GM20000 (cell line): ENCODE results near the gene ITPRID2.
"Not testable (repeated sequence)": the region's sequence is repeated elsewhere in the genome, so short reads cannot be mapped to it uniquely, and the experiment has no call there.

ENCODE experiments used
- DNase-seq: peaks from one replicate; pipeline ENCODE4 v3.0.0; 2012; ENCODE audit warnings: low spot score
- TF ChIP-seq, protein P1 (sequence below): IDR thresholded peaks from 2 replicates; pipeline ENCODE4 v1.5.1; 2012; ENCODE audit warnings: mild to moderate bottlenecking, control low read depth; ENCODE audit errors: extremely low read depth, missing control alignments

ITPRID2 gene

DNA sequence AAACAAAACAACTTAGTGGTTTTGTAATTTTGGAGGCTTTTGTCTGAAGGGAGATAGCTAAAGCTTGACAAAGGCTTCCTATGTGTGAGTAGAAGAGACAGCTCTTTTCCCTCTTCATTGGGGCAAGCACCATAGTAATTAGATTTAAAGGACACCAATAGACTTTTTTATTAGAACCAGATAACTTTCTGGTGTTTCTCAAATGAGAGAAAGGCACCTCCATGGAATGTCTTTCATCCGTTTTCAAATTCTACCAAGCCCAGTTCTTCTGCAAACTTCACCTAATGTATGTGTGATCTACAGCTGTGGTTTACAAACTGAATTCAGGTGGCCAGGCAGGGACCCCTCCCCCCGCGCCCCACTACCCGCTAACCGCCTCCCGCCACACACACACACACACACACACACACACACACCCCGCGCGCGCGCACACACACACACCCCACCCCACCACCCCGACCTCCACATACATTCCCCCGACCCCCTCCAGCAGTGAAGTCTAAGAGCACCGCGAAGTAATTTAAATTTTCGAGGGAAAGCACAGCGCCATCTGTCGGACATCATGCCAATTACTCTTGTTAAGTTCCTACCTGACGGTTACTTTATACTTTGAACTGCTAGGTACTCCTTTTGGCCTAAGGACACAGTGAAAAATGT, 62.5 kb downstream of the ITPRID2 start:
- peak; percentile 82 for DNase-seq
- TF ChIP-seq, protein P1, sequence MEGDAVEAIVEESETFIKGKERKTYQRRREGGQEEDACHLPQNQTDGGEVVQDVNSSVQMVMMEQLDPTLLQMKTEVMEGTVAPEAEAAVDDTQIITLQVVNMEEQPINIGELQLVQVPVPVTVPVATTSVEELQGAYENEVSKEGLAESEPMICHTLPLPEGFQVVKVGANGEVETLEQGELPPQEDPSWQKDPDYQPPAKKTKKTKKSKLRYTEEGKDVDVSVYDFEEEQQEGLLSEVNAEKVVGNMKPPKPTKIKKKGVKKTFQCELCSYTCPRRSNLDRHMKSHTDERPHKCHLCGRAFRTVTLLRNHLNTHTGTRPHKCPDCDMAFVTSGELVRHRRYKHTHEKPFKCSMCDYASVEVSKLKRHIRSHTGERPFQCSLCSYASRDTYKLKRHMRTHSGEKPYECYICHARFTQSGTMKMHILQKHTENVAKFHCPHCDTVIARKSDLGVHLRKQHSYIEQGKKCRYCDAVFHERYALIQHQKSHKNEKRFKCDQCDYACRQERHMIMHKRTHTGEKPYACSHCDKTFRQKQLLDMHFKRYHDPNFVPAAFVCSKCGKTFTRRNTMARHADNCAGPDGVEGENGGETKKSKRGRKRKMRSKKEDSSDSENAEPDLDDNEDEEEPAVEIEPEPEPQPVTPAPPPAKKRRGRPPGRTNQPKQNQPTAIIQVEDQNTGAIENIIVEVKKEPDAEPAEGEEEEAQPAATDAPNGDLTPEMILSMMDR, result peak; percentile 66

DNA sequence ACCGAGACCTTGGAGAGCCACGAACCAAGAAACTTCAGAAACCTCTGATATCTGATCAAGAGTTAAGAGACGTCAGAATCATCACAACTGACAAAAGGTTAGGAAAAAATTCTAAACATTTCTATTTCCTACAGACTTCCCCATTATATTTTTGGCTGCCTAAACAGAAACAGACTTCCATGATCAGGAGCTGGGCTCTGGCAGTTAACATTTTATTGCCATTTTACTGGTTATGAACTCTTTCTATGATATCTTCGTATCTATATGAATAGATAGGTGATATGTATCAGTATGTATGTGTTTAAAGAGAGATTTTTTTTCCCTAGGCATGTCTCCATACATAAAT, 63.0 kb downstream of the ITPRID2 start:
- DNase-seq, result no peak
- TF ChIP-seq, protein P1, result no peak

DNA sequence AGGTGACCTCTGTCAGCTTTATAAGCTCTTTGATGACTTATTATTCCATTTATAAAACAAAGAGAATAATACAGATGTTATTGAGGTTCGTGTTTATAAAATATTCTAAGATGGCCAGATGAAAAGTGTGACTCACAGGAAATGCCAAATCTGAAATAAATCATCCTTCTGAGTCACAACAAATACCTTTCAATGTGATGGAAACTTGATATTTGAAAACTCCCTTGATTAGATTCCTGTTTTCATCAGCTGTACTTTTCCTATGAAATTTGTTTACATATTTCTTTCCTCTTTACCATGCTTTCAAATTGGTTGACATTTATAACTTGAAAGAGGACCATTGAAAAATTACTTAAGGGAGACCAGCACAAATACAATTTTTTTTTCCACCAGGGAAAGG, 63.5 kb downstream of the ITPRID2 start:
- no peak for DNase-seq
- TF ChIP-seq, protein P1, result no peak

DNA sequence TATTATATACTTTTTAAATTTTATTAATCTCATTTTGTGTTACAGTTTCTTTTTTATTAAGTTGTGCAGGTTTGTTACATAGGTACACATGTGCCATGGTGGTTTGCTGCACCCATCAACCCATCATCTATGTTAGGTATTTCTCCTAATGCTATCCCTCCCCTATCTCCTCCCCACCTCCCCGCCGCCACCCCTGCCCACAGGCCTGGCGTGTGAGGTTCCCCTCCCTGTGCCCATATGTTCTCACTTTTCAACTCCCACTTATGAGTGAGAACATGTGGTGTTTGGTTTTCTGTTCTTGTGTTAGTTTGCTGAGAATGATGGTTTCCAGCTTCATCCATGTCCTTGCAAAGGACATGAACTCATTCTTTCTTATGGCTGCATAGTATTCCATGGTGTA, 64.3 kb downstream of the ITPRID2 start:
- DNase-seq, result not testable (repeated sequence)

DNA sequence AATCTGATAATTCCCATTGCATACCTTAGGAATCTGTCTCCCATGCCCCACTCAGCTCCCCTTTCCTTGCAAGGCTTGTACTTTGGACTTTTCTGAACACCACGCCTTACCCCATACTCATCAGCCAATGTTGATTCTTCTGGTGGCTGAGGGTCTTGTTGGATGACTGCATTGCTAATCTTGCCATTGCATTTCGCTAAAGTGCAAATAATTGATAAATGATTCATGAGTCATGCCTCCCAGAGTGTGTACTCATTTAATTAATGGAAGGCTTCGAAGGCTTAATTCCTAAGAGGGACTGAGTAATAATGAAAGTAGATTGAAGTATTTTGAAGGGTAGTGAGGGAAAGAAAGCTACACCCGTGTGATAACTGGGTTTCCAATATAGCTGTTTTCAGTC, 66.1 kb downstream of the ITPRID2 start:
- TF ChIP-seq, protein P1, result no peak
- DNase-seq, result no peak

DNA sequence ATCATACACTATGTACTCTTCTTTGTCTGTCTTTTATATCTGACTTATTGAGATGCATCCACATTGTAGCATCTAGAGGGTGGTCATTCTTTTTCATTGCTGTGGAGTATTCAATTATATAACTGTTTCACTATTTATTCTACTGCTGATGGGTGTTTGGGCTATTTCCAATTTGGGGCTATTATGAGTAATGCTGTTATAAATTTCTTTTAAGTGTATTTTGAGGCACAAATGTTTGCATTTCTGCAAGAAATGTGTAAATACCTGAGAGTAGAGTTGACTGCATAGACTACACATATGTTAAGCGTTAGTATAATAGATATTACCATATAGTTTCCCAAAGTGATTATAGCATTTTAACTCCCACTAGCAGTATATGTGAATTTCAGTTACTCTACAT, 67.2 kb downstream of the ITPRID2 start:
- no peak for DNase-seq
- TF ChIP-seq, protein P1, result no peak

DNA sequence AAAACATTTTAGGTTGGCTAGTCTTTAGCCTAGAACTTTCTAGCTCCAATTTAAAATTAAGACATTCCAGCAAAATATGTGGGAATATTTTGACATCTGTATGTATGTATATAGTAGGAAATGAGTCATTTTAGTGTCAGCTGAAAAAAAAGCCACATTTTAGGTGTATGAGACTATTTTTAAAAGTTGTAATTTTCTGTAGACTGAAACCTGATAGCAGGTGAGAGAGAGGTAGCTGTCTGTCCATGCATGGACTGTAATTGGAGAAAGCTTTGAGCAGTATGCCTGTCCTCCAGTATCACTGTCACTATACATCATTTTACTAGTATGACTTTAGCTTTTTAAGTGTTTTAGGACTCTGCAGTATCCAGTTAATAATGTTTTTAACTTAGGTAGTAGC, 68.0 kb downstream of the ITPRID2 start:
- DNase-seq, result no peak
- TF ChIP-seq, protein P1, result no peak

DNA sequence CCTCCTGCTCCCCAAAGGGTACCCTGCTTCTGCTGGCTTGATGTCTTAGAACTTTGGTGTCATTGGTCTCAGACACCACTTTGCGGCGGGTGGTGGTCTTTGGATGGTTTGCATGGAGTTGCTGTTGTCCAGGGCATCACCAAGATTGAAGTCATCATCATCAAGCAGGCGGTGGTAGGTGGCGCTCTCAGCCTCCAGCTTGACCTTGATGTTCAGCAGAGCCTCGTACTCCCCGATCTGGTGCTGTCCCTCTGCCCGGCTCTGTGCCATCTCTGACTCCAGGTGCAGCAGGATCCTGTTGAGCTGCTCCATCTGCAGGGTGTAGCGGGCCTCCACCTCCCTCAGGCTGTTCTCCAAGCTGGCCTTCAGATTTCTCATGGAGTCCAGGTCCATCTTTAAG, 69.6 kb downstream of the ITPRID2 start:
- not testable (repeated sequence) for DNase-seq

DNA sequence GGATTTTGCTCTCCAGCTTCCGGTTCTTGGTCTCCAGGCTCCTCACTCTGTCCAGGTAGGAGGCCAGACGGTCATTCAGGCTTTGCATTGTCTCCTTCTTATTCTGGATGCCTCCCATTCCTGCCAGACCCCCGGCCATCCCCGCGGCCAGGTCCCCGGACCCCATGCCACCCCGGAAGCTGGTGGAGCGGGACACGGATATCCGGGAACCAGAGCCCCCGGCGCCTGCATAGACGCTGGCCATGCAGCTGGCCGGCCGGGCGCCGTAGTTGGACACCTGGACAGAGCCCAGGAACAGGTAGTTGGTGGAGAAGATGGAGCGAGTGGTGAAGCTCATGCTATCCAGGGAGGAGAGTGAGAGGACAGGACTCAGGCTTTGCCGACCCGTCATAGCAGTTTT, 70.6 kb downstream of the ITPRID2 start:
- TF ChIP-seq, protein P1, result no peak
- no peak for DNase-seq
